Left lobe of liver (tissue), 2 donors: ENCODE data around the gene ESRRG. TPM values are rescaled to one million over a fixed set of nuclear protein-coding genes. Genes with fewer than 3 reads are reported as not detected.

ENCODE experiments used
- ATAC-seq: fragments of 200-7000 bp; cut with Tn5 transposase; one replicate; pipeline ENCODE4 v1.9.1; 2020; ENCODE audit warnings: mild to moderate bottlenecking, moderate library complexity
- DNase-seq: peaks from one replicate; pipeline ENCODE4 v3.0.0-alpha.2; 2020; ENCODE audit warnings: low spot score
- total RNA-seq: library from RNA; stranded (reverse); gene quantifications from one replicate; pipeline ENCODE4 v1.2.1, GENCODE V29; 2021
- donor health status: DM: no; HTN: no; CAD: no; lungs with moderate emphysema.
- donor health status: DM: no; HTN: yes; CAD: no.

ESRRG gene
- total RNA-seq, 1 donor from 2014 or later = 1.4 TPM

DNA sequence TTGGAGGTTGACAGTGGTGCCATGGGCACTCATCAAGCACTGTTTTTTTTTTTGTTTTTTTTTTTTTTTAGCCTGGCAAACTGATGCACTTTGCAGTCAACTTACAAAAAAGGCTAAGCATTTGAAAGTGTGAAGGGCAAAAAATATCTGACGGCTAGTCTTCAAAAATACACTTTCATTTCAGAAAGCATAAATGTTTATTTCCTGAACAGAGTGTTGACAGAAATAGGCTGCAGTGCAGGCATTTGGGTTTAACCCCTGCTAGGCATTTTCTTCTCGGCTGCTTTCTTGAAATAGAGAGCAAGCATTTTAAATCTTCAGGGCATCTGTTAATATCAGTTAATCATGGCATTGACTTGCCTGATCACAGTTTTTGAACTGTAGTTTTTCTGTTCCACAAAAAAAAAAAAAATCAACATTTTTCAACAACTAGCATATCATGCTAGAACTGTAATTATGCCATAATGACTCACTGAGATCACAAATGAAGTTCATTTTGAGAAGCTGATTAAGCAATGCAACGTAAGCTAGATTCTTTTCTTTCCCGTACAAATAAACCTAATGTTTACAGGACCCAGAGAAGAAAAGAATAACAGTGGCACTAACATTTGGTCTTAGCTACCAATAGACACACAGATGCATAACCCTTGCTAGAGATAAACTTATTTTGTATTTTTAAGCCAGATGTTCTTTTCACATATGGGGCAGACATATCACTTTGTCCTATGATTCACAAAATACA, 199.6 kb downstream of the ESRRG start:
- ATAC-seq = no peak
- no peak for DNase-seq

DNA sequence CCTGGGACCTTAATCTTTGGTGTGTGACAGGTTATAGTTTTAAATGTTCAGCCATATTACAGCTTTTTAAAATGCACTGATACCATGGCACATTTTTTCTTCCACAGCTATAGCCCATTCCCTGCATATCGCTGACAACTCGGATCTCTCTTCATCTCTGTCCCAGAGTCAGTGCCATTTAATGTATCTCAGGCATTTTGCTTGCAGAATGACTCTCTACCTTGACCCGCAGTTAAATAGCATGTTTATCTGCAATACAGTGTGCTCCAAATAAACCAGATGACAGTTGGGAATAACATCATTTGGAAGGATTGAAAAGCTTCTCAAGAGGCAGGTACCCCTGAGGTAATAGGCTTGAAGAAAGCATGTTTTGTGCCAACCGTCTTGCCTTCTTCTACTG, 200.2 kb downstream of the ESRRG start:
- ATAC-seq (no peak), DNase-seq (no peak)

DNA sequence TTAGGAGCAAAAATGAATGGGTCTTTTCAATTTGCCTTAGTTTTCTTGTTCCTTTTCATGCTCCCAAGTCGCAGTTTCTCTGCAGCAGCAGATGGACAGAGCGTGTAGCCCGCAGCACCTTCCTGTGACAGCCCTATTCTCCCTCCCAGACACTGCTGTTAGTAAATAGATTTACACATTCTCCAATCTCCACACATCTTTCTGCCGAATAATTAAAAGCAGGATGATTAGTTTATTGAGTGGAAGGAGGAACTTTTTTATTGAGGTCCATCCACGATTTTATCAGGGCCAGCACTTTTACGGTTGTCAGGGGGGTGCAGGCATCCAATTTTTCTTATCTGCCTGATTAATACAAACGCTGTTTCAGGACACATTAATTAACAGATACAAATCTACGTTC, 201.8 kb downstream of the ESRRG start:
- ATAC-seq (no peak), DNase-seq (no peak)

DNA sequence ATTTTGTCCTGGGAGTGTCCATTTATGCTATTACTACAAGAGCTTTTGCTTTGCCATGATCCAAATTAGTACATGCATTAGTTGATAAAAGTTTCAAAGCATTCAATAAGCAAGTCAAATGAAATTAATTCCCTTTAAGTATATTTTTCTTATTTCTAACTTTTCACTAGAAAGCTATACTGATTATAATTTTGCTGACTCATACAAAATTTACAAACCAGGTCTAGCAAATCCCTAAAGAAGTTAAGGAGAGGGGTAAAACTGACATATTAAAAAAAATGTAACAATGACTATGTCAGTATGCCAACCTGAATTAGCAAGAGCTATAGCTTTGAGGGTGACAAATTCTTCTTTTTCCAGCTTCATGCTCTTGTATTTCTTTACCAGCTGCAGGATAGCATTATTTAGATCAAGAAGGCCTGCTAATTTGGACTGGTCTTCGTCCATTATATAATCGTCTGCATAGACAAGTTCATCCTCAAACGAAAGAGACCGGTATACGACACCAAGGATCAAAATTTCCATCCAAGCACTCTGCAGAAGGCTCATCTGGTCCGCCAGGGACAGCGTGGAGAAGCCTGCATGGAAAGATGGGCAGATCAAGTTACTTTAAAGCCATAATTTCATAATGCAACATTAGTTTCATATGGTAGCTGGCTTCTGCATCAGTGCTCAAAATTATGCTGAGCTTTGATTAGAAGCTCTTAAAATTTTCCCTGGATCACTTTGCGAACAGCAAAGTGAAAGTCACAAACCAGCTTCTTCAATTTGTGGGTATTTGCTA, 204.2 kb downstream of the ESRRG start:
- ATAC-seq (no peak), DNase-seq (no peak)

DNA sequence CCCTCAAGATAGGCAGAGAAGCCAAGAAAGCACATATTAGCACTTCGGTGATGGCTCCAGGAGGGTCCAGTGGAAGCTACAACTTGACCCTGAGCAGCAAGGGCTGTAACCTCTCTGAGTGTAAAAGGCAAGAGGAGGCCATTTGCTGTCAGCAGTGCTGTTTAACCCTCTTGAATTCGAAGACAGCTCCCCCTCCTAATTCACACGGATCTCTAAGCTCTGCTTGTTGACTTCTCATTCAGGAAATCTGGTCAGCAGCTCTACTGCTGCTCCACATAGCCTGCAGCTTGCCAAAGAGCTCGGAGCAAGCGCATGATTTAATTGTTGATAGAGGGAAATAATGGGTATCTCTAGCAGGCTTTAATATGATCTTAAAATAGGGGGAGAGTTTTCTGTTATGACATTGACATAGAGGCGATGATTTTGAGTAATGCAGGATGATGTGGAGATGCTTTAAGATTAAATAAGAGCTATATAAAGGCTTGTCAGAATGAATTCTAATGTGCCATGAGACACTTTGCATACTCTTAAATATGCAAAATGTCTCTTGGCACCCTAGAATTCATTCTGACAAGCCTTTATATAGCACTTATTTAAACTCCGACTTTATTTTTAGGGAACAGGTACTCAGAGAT, 220.6 kb downstream of the ESRRG start:
- no peak for ATAC-seq
- no peak for DNase-seq

DNA sequence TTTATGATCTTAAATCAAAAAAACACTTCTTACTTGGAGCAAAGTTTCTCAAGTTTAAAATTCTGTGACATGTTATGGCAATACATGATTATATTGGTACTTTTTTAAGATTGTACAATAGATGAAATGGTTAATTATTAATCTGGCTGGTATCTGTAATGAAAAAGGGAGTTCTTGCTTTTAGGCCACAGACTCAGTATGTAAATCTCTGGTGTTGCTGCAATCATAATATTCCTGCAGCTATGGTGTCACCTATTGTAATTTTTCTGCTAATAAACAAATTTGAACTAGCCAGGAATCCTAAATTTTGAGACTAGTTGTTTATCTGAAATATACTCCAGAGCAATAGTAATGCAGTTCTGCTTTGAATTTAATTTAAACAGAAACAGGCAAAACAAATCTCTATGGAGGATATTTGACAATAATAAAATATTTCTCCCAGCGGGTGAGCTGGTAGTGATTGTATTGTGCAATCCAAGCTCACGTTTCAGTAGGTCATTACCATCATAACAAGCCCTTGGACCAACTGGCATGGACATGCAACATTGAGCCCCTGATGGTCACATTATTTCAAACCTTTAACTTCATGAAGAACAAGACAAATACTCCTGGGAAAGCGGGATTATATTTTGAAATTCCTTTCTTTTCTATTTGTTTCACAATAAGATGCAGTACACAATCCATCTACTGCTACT, 222.8 kb downstream of the ESRRG start:
- ATAC-seq (peak; percentile 80), DNase-seq (no peak)

DNA sequence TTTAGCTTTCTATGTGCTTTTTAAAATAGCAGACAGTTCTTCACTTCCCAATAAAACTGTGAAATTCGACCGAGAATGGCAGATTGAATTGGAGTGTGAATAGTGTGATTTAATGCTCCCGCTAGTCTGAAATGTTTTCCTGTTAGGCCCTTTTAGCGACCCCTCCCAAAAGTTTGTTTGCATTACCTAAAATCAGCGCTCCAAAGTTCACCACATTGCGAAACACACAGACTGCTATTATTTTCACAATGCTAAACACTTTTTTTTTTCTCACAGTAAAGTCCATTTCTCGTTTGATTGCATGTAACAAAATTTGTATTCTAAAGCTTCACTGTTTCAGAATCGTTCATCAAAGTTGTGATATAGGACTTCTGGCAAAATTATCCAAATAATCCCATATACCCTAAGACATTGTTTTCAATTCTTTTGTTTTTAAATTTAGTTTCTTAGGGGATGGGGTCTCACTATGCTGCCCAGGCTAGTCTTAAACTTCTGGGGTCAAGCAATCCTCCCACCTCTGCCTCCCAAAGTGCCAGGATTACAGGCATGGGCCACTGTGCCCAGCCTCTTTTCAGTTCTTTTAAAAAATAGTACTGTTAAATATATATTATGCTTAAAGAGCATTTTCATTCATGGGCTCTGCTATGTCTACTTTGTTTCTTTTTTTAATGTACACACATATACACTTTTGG, 223.5 kb downstream of the ESRRG start:
- peak; percentile 79 for DNase-seq
- ATAC-seq = peak; percentile 82

DNA sequence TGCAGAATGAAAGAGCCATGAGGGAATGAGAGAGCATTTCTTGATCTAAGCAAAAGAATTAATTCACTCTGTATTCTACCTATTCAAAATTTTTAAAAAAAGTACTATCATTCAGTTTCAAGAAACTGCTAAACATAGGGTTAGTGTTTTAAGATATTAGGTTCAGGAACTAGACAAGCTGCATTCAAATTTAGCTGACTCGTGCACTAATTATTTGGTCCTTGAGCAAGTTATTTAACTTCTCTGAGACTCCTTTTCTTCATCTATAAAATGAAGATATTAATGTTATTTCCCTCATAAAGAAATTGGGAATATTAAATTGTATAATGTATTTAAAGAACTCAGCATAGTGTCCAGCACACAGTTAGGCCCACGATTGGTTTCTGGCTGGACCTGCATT, 225.0 kb downstream of the ESRRG start:
- DNase-seq (no peak), ATAC-seq (no peak)

DNA sequence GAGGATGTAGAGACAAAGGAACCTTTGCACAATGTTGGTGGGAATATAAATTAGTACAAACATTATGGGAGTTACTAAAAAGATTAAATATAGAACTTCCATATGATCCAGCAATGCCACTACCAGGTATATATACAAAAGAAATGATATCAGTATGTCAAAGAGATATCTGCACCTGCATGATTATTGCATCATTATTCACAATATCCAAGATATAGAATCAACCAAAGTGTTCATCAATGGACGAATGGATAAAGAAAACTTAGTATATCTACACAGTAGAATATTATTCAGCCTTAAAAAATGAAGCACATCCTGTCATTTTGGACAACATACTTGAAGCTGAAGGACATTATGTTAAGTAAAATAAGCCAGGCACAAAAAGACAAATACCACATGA, 238.2 kb downstream of the ESRRG start:
- ATAC-seq (no peak), DNase-seq (no peak)

DNA sequence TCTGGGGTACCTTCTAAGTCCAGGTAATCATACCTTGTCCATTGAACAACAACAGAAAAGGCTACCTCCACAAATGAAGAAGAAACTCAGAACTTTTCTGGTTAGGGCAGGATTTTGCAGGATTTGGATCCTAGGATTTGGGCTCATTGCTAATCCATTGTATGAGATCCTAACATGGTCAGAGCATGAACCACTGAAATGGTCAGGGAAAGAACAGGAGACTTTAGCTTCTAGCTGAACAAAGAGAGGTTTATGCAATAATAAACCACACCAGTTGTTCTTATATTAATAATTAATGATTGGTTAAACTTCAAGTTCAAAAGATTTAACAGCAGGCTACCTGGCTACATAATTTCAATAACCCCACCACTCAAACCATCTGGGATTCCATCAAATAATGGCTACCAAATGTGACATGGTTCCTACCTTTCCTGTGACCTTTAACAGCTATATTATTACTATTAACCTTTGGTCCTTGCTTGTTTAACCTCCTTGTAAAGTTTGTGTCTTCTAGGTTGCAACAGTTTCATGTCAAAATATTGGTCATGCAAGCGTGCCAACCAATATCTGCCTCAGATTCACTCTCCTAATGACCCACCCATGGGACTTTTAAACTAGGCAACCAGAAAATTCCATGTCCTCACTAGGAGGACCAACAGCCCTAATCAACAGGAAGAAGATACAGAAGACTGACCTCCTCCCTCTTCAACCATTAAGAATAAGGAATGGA, 239.4 kb downstream of the ESRRG start:
- DNase-seq (peak; percentile 55), ATAC-seq (peak; percentile 92)

DNA sequence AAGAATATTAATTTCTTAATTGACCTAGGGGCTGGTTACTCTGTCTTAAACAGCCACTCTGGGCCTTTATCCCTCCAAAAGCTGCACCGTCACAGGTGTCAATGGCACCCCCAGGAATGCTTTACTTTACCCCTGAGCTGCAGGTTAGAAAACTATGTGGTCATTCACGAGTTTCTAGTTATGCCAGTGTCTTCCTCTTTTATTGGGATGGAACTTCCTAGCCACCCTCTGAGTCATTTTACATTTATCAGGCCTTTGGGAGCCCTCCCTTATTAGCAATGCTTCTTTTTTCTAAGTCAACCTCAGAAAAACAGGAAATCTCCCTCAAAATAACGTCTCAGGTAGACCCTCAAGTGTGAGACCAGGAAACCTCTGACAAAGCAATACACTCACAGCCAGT, 240.6 kb downstream of the ESRRG start:
- ATAC-seq (no peak), DNase-seq (no peak)

DNA sequence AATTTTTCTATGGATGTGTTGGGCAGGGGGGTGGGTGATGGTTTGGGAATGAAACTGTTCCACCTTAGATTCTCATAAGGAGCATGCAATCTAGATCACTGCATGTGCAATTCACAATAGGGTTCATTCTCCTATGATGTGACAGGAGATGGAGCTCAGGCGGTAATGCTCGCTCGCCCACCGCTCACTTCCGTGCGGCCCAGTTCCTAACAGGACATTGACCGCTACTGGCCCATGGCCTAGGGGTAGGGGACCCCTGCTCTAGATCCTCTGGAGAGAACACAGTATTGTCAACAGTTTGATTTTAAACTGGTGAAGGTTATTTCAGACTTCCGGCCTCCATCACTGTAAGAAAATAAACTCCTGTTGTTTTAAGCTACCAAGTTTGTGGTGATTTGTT, 245.0 kb downstream of the ESRRG start:
- no peak for ATAC-seq
- no peak for DNase-seq

DNA sequence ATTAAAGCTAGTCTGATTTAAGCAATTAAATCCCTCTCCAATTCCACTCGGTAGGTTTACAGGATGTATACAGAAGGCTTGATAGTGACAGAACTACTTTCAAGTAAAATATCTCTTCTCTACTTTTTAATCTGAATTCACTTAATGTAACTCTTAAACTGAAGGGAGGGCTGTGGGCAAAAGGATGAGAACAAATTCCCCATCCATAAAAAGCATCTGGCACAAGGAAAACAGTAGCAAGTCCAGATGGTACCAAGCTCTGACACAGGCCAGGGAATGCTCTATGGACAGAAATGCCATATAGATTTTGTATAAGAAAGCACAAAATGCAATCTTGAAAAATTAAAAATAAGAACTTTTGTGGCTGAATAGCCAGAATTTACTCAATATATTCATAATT, 246.9 kb downstream of the ESRRG start:
- DNase-seq = no peak
- ATAC-seq = no peak

DNA sequence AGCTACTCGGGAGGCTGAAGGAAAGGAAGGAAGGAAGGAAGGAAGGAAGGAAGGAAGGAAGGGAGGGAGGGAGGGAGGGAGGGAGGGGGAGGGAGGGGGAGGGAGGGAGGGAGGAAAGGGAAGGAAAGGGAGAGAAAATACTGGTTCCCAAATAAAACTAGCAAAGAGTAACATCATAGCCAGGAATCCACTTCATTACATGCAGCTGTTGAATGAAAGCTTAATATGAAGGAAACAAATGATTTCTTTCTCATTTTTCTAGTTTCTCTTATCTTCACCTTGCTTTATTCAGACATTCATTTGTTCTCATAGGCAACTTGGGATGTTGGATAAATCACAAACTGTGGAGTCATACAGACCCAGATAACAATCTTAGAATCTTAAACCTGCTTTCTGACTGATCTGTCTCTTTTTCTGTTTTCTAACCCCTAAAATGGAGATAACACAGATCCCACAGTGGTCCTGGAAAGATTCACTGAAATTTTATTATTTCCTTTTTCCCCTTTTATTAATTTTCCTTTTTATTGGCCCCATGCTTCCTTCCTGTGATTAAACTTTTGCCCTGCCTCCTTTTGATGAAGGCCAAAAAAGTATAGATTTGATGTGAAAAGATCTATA, 247.5 kb downstream of the ESRRG start:
- DNase-seq (no peak), ATAC-seq (no peak)

DNA sequence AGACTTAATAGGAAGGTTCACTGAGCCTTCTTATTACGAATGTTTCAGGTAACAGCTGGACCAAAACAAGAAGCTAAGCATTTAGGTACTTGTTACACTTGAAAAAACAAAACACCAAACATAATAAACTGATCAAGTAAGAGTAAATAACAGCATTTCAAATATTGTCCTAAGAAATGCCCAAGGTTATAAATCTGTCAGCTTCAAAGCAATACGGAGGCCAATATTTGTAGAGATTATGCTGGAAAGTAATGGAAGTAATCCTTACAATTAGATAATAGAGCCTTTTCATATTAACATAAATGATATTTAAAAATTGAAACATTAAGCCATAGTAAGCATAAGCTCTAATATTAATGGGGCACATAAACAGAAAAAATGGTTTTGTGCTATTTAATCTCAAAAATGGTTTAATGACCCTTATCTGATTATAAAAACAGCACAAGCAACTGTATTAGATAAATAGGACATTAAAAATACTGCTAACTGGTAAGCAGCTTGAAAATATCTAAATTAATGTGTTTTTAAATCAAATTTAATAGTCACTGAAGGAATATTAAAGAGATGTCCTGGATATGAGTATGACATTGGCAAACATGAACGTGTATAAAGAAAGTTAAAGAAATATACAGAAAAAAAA, 256.9 kb downstream of the ESRRG start:
- ATAC-seq = no peak

DNA sequence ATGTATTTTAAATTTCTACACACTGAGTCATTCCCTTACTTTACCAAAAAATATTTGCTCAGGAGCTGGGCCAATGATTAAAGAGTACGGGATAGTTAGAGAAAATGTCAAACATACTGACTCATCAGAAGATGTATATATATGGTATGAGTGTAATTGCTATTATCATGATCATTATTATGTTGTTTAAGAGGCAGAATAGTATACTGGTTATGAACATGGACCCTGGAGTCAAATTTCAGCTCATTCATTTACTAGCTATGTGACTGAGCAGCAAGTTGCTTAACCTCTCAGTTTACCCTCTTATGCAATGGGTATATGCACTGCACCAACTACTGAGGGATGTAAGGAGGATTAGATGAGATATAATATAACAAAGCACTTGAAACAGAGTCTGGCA, 258.7 kb downstream of the ESRRG start:
- DNase-seq (no peak), ATAC-seq (no peak)

More for the DNA sequence above, 256.9 kb downstream of the ESRRG start:
- DNase-seq = no peak

DNA sequence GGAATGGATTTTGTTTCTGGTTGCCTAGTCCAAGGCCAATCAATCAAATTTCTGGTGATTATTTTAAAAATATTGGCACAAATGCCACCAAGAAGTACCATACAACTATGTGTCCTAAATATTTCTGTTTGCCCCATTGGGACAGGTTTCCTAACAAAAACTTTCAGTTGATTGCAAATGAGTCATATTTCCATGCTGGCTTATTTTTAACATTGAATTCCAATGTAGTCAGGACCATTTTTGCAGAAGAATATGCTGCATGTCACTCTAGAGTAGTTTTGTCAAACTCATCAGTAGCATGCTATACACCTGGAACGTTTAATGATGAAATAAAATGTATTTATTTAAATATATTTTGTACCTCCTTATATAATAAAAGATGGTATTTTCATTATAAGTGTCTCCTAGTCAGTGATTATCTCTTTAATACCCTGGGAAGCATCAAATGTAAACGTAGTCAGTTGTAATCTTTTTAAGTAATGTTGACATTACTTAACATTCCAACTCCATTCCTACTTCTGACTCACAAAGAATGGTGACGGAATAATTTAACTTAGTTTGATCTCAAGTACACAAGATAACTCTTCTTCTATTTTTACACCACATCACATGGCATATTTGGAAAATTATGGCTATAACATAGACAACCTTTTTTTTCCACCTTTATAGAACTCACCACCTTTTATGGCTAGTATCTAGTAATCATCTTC, 261.0 kb downstream of the ESRRG start:
- DNase-seq = no peak
- ATAC-seq = no peak

DNA sequence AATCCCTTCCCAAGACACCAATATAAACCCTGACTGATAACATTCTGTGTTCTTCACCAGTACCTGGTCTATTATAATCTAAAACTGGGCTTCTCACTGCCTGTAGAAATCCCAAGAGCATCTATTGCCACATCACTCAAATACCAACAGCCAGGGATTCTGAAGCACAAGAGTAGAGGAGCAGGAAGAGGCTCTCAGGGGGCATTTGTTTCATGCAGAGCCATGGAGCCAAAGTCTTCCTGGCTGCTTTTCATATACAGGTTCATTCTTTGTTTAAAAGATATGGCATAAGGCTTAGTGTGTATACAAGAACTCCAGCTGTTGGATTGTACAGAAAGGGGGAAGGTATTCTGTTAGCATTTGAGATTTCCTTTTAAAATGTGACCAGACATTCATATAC, 261.8 kb downstream of the ESRRG start:
- no peak for ATAC-seq
- no peak for DNase-seq
